PC-3 (cell line): ENCODE measurements around the gene HDHD5.

Source experiments
- CTCF ChIP-seq: fragments of 300-600 bp; sonication (generic); conservative IDR thresholded peaks from 2 replicates; pipeline ENCODE4 v1.5.1; 2017; ENCODE audit warnings: antibody characterized with exemption, low read depth, mild to moderate bottlenecking, low read length
- EZH2 ChIP-seq: fragments of 300-600 bp; sonication (generic); IDR thresholded peaks from one replicate; pipeline ENCODE4 v1.6.1; 2017; ENCODE audit warnings: antibody characterized with exemption, mild to moderate bottlenecking, low read length; ENCODE audit not compliant: unreplicated experiment
- EZH2phosphoT487 ChIP-seq: fragments of 300-600 bp; sonication (generic); IDR thresholded peaks from 2 replicates; pipeline ENCODE4 v1.6.1; 2018; ENCODE audit warnings: mild to moderate bottlenecking, antibody characterized with exemption, low read length, borderline replicate concordance

DNA sequence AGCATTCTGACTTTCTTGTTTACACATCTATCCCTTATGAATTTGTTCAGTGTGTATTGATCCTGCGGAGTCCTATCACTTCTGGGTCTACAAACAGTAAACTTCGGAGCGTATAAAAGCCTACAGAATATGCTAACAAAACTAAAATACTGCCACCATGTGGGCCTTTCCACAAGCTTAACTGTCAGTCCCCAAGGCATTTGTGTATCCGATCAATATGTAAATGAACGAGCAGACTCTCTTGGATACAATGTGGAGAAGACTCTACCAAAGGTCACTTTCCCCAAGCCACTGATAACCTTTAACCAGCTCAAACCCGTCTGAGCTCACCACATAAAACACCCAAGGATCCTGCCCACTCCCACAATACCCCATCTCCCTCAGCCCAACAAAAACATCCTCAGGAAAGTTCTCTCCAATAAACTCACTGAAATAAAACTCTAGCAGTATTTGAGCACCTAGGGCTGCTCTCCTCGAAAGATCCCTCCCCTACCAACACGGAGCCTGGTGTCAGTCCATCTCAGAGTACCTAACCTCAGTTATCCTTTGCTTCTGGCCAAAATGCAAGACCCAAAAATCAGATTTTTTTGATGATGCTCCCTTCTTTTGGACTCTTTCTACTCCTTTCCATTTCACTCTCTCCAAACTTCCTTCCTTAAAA lies 42.3 kb upstream of the HDHD5 start:
- TF ChIP-seq CTCF = peak; percentile 38; the same call in 1 of the 2 replicates
- no peak for TF ChIP-seq EZH2
- no peak for TF ChIP-seq EZH2phosphoT487
